ENCODE results near the gene COL4A2. TPM values are rescaled to one million over a fixed set of nuclear protein-coding genes. Genes with fewer than 3 reads are reported as not detected.
A peak's percentile ranks its signal among the peaks of the same experiment; 100 is the strongest.

Gene COL4A2
- polyA plus RNA-seq, 2 of the 4 experiments (the other 2 are of a cell fraction) = 46.9 to 119 TPM

- ChIA-PET CTCF (interaction anchor here (1.1 kb wide), 1 partner anchor 9 kb away, joined by 3 read pairs; no protein-coding TSS in a partner anchor), POLR2A (no interaction called here)
- TF ChIP-seq CEBPB (IDR thresholded peaks at IDR 0.05) (no peak), RAD21 (conservative IDR thresholded peaks at IDR 0.05 in 1 of 2, IDR thresholded peaks at IDR 0.05 in 1 of 2) (no peak)
- Histone ChIP-seq H3K4me1 (no peaks in the 10 kb centered on the region), H3K27ac (no peak overlapping the region), H3K9me3 (no peaks in the 10 kb centered on the region), H3K4me2 (no peak overlapping the region), H3K4me3 (no peak overlapping the region)
- 80% methylated on average over 5 of the region's 5 CpGs for WGBS (ENCODE audit: missing lambda C conversion rate)
- no peak for FAIRE-seq
- no peak for DNase-seq (ENCODE audit: low read depth in 1 of 2, low spot score in 1 of 2)
- no peak for ATAC-seq
Measured at GRCh38 chr13:110271313-110271712, 35.8 kb upstream of the COL4A2 start.

- Histone ChIP-seq H3K4me1 (0 out of 3 replicates have a peak, but pooled peaks cover under 1% of the 10 kb centered on the region), H3K27ac (no peak overlapping the region), H3K4me3 (no peak overlapping the region), H3K4me2 (no peak overlapping the region), H3K9me3 (no peaks in the 10 kb centered on the region)
- TF ChIP-seq MAFK (IDR thresholded peaks at IDR 0.05; ENCODE audit: partially characterized antibody) = peak; percentile 51
- no peak for TF ChIP-seq KDM1A (IDR thresholded peaks at IDR 0.05; ENCODE audit: low read depth)
- WGBS (ENCODE audit: missing lambda C conversion rate) = 84% methylated on average over 5 of the region's 5 CpGs
- no peak for ATAC-seq
- ChIA-PET POLR2A (no interaction called here), CTCF (no interaction called here)
- no peak for DNase-seq (ENCODE audit: low read depth in 1 of 2, low spot score in 1 of 2)
- FAIRE-seq = no peak
Measured at GRCh38 chr13:110272227-110272626, 34.9 kb upstream of the COL4A2 start.

- DNase-seq (ENCODE audit: low read depth in 1 of 2, low spot score in 1 of 2) (no peak), ATAC-seq (no peak), FAIRE-seq (no peak)
- 81% methylated on average over 6 of the region's 6 CpGs for WGBS (ENCODE audit: missing lambda C conversion rate)
- Histone ChIP-seq H3K4me2 (no peak overlapping the region), H3K4me1 (peaks cover 4% of the 10 kb centered on the region; the same call in 2 of the 3 replicates), H3K4me3 (no peak overlapping the region), H3K27ac (no peak overlapping the region), H3K9me3 (no peaks in the 10 kb centered on the region)
- CTCF ChIA-PET = no interaction called here
- no peak for TF ChIP-seq SREBF2 (IDR thresholded peaks at IDR 0.05)
- TF ChIP-seq CTCF (IDR thresholded peaks at IDR 0.05) = no peak
- no peak for TF ChIP-seq JUNB (IDR thresholded peaks at IDR 0.05)
- TF ChIP-seq FOXS1 (CRISPR knock-in tag; IDR thresholded peaks at IDR 0.05) = no peak
- TF ChIP-seq FOSL2 (IDR thresholded peaks at IDR 0.05) = no peak
- TF ChIP-seq FOSL2 (CRISPR knock-in tag; IDR thresholded peaks at IDR 0.05) = no peak
- no peak for TF ChIP-seq TFCP2L1 (CRISPR knock-in tag; IDR thresholded peaks at IDR 0.05)
- no peak for TF ChIP-seq BHLHE40 (IDR thresholded peaks at IDR 0.05; ENCODE audit: low read depth, low read length)
- no peak for TF ChIP-seq GATA3 (IDR thresholded peaks at IDR 0.05; ENCODE audit: borderline replicate concordance)
- POLR2A ChIA-PET = no interaction called here
Measured at GRCh38 chr13:110272651-110273050, 34.4 kb upstream of the COL4A2 start.

GRCh38 chr13:110273254-110273653, 33.8 kb upstream of the COL4A2 start:
- Histone ChIP-seq H3K4me3 (no peak overlapping the region), H3K4me1 (peaks cover 10% of the 10 kb centered on the region; the same call in 2 of the 3 replicates), H3K4me2 (no peak overlapping the region), H3K27ac (no peak overlapping the region), H3K9me3 (no peaks in the 10 kb centered on the region)
- ChIA-PET POLR2A (no interaction called here), CTCF (no interaction called here)
- DNase-seq (ENCODE audit: low read depth in 1 of 2, low spot score in 1 of 2) = no peak
- 71% methylated on average over 6 of the region's 6 CpGs for WGBS (ENCODE audit: missing lambda C conversion rate)
- FAIRE-seq = no peak
- ATAC-seq = no peak
- TF ChIP-seq MAZ (IDR thresholded peaks at IDR 0.05; ENCODE audit: borderline replicate concordance, low read depth, low read length) (no peak), HDAC2 (IDR thresholded peaks at IDR 0.05) (no peak), USF2 (IDR thresholded peaks at IDR 0.05) (no peak), CEBPB (IDR thresholded peaks at IDR 0.05) (no peak), FOSB (CRISPR knock-in tag; IDR thresholded peaks at IDR 0.05) (no peak), JUN (IDR thresholded peaks at IDR 0.05) (no peak), RAD21 (conservative IDR thresholded peaks at IDR 0.05 in 1 of 2, IDR thresholded peaks at IDR 0.05 in 1 of 2) (no peak), HOXB5 (CRISPR knock-in tag; IDR thresholded peaks at IDR 0.05) (no peak), KDM5A (IDR thresholded peaks at IDR 0.05) (no peak), CTCF (IDR thresholded peaks at IDR 0.05) (no peak), TFCP2L1 (CRISPR knock-in tag; IDR thresholded peaks at IDR 0.05) (no peak), RFX5 (IDR thresholded peaks at IDR 0.05) (no peak), PHF8 (IDR thresholded peaks at IDR 0.05; ENCODE audit: borderline replicate concordance, low read depth) (no peak), EHF (CRISPR knock-in tag; IDR thresholded peaks at IDR 0.05) (no peak), RNF2 (IDR thresholded peaks at IDR 0.05; ENCODE audit: borderline replicate concordance, low read depth) (no peak), GATA3 (IDR thresholded peaks at IDR 0.05; ENCODE audit: borderline replicate concordance) (no peak), RARB (CRISPR knock-in tag; IDR thresholded peaks at IDR 0.05) (no peak), MYC (IDR thresholded peaks at IDR 0.05; ENCODE audit: borderline replicate concordance, low read length) (no peak), NFE2L2 (conservative IDR thresholded peaks at IDR 0.05; ENCODE audit: low read length) (no peak), KDM1A (IDR thresholded peaks at IDR 0.05; ENCODE audit: low read depth) (no peak)
